Common myeloid progenitor, CD34-positive (primary cell): ENCODE measurements around the gene ANKRD44.

Source experiments
- CTCF ChIA-PET: fragments of 350-600 bp; sonication (Branson Sonifier 250); formaldehyde crosslinking; loops from one replicate; lab custom pipeline; 2021; ENCODE audit warnings: antibody characterized with exemption; lab: Charles Lee
- POLR2A ChIA-PET: fragments of 350-600 bp; sonication (Branson Sonifier 250); formaldehyde crosslinking; loops from one replicate; lab custom pipeline; 2021; ENCODE audit warnings: antibody characterized with exemption; lab: Charles Lee
- DNase-seq, 3 donors: peaks; one replicate each; pipeline versions ENCODE4 v3.0.0 to v3.0.0-alpha.2; 2013
- H3K27ac ChIP-seq, 2 experiments: 1 replicate in 1 of 2; 2 replicates in 1 of 2; pipeline ENCODE4 v1.7.0; 2013; ENCODE audit warnings: inconsistent platforms in 2 of 2, low read length in 2 of 2, mild to moderate bottlenecking in 2 of 2, low read depth in 1 of 2, moderate library complexity in 1 of 2; ENCODE audit not compliant: severe bottlenecking in 2 of 2, insufficient read depth in 1 of 2, poor library complexity in 1 of 2
- H3K27me3 ChIP-seq, 5 experiments: replicated peaks in 2 of 5; 1 replicate in 3 of 5; 2 replicates in 2 of 5; pipeline versions ENCODE4 v1.6.1 to v1.7.0; 2013; ENCODE audit warnings: low read length in 4 of 5, mild to moderate bottlenecking in 2 of 5, moderate library complexity in 2 of 5, inconsistent platforms in 1 of 5; ENCODE audit not compliant: insufficient read depth in 5 of 5, control insufficient read depth in 4 of 5
- H3K36me3 ChIP-seq, 4 experiments: 1 replicate in 2 of 4; 2 replicates in 2 of 4; pipeline versions ENCODE4 v1.6.1 to v1.7.0; 2013; ENCODE audit warnings: low read length in 3 of 4, control low read depth in 1 of 4, mild to moderate bottlenecking in 1 of 4; ENCODE audit not compliant: control insufficient read depth in 4 of 4, insufficient read depth in 4 of 4
- H3K4me1 ChIP-seq, 4 experiments: 1 replicate in 3 of 4; 2 replicates in 1 of 4; pipeline versions ENCODE4 v1.6.1 to v1.7.1; 2013; ENCODE audit warnings: low read length in 3 of 4, mild to moderate bottlenecking in 3 of 4, control low read depth in 1 of 4, inconsistent platforms in 1 of 4, moderate library complexity in 1 of 4; ENCODE audit not compliant: control insufficient read depth in 4 of 4, insufficient read depth in 4 of 4; ENCODE audit errors: control extremely low read depth in 1 of 4
- H3K4me3 ChIP-seq, 7 experiments: 1 replicate in 4 of 7; 2 replicates in 3 of 7; pipeline versions ENCODE4 v1.5.1 to v1.7.0; 2013; ENCODE audit warnings: mild to moderate bottlenecking in 7 of 7, low read length in 6 of 7, moderate library complexity in 6 of 7, inconsistent platforms in 2 of 7, low read depth in 2 of 7, control low read depth in 1 of 7; ENCODE audit not compliant: insufficient read depth in 4 of 7, control insufficient read depth in 1 of 7; ENCODE audit errors: extremely low read depth in 1 of 7
- H3K9me3 ChIP-seq, 5 experiments: 1 replicate in 4 of 5; 2 replicates in 1 of 5; pipeline versions ENCODE4 v1.6.1 to v1.7.1; 2013; ENCODE audit warnings: low read length in 4 of 5, mild to moderate bottlenecking in 2 of 5, inconsistent platforms in 1 of 5, low read depth in 1 of 5, moderate library complexity in 1 of 5; ENCODE audit not compliant: control insufficient read depth in 4 of 5, insufficient read depth in 2 of 5; ENCODE audit errors: control extremely low read depth in 1 of 5
- WGBS: methylation state at CpG from one replicate; pipeline ENCODE4 v1.1.5; 2013; ENCODE audit not compliant: insufficient coverage; 5-methylcytosine and 5-hydroxymethylcytosine counted together

Gene ANKRD44

GRCh38 chr2:197190100-197190432, 120.5 kb downstream of the ANKRD44 start:
- H3K36me3 ChIP-seq: peaks cover 0 to 5% (median 2%) of the 10 kb centered on the region in 4 experiments
- H3K27me3 ChIP-seq: no peaks in the 10 kb centered on the region
- DNase-seq: no peak
- H3K27ac ChIP-seq: no peak overlapping the region
- POLR2A ChIA-PET: no interaction called here
- CTCF ChIA-PET: interaction anchor here (0.6 to 3.8 kb wide), 32 partner anchors 8 to 189 kb away, joined by 3 to 38 read pairs (median 4); partner anchors contain the start of gene ANKRD44
- H3K9me3 ChIP-seq: no peaks in the 10 kb centered on the region
- WGBS: 82% methylated on average over 1 of the region's 3 CpGs
- H3K4me3 ChIP-seq: no peak overlapping the region
- peaks cover 3 to 9% (median 6%) of the 10 kb centered on the region in 4 experiments for H3K4me1 ChIP-seq

GRCh38 chr2:197189426-197190099, 121.0 kb downstream of the ANKRD44 start:
- peaks cover 0 to 7% (median 6%) of the 10 kb centered on the region in 4 experiments for H3K36me3 ChIP-seq
- ChIA-PET POLR2A (no interaction called here), CTCF (interaction anchor here (0.6 to 3.8 kb wide), 25 partner anchors 9 to 189 kb away, joined by 3 to 38 read pairs (median 4); partner anchors contain the start of gene ANKRD44)
- DNase-seq: no peak
- no peaks in the 10 kb centered on the region for H3K9me3 ChIP-seq
- no peaks in the 10 kb centered on the region for H3K27me3 ChIP-seq
- no peak overlapping the region for H3K27ac ChIP-seq
- H3K4me1 ChIP-seq: peaks cover 3 to 9% (median 6%) of the 10 kb centered on the region in 4 experiments
- no peak overlapping the region for H3K4me3 ChIP-seq
- WGBS: 98% methylated on average over 7 of the region's 10 CpGs

GRCh38 chr2:197185676-197186075, 124.9 kb downstream of the ANKRD44 start:
- H3K27me3 ChIP-seq: no peaks in the 10 kb centered on the region
- H3K4me1 ChIP-seq: no peaks in the 10 kb centered on the region
- ChIA-PET CTCF (interaction anchor here (1.3 to 10.3 kb wide), 2 partner anchors 17 to 72 kb away, joined by 10 to 67 read pairs; no protein-coding TSS in a partner anchor), POLR2A (no interaction called here)
- no peak overlapping the region for H3K4me3 ChIP-seq
- no peak overlapping the region for H3K27ac ChIP-seq
- no peaks in the 10 kb centered on the region for H3K9me3 ChIP-seq
- H3K36me3 ChIP-seq: peaks cover 0 to 13% (median 9%) of the 10 kb centered on the region in 4 experiments
- no CpG with 5 or more reads among the region's 1 CpG for WGBS
- DNase-seq: no peak

- ChIA-PET POLR2A (no interaction called here), CTCF (interaction anchor here (1.3 to 10.3 kb wide), 2 partner anchors 16 to 72 kb away, joined by 10 to 67 read pairs; no protein-coding TSS in a partner anchor)
- WGBS: 89% methylated on average over 5 of the region's 6 CpGs
- Histone ChIP-seq H3K4me3 (no peak overlapping the region), H3K9me3 (no peaks in the 10 kb centered on the region), H3K36me3 (peaks cover 0 to 13% (median 9%) of the 10 kb centered on the region in 4 experiments), H3K27ac (no peak overlapping the region), H3K27me3 (no peaks in the 10 kb centered on the region), H3K4me1 (no peaks in the 10 kb centered on the region)
- no peak for DNase-seq
These were observed 125.5 kb downstream of the ANKRD44 start for GRCh38 chr2:197184959-197185586.

GRCh38 chr2:197183355-197183754, 127.2 kb downstream of the ANKRD44 start:
- ChIA-PET POLR2A (no interaction called here), CTCF (interaction anchor here (1.1 to 10.3 kb wide), 6 partner anchors 8 to 195 kb away, joined by 3 to 67 read pairs (median 4); no protein-coding TSS in a partner anchor)
- H3K27me3 ChIP-seq: no peaks in the 10 kb centered on the region
- peaks cover 0 to 13% (median 9%) of the 10 kb centered on the region in 4 experiments for H3K36me3 ChIP-seq
- H3K27ac ChIP-seq: no peak overlapping the region
- no peaks in the 10 kb centered on the region for H3K9me3 ChIP-seq
- no peak overlapping the region for H3K4me3 ChIP-seq
- DNase-seq: no peak
- no peaks in the 10 kb centered on the region for H3K4me1 ChIP-seq

- H3K4me3 ChIP-seq: no peak overlapping the region
- H3K4me1 ChIP-seq: no peaks in the 10 kb centered on the region
- CTCF ChIA-PET: interaction anchor here (0.9 to 10.3 kb wide), 7 partner anchors 8 to 196 kb away, joined by 3 to 67 read pairs (median 4); no protein-coding TSS in a partner anchor
- POLR2A ChIA-PET: no interaction called here
- peaks cover 0 to 13% (median 9%) of the 10 kb centered on the region in 4 experiments for H3K36me3 ChIP-seq
- no peak for DNase-seq
- WGBS: no CpG with 5 or more reads among the region's 1 CpG
- no peaks in the 10 kb centered on the region for H3K9me3 ChIP-seq
- H3K27me3 ChIP-seq: no peaks in the 10 kb centered on the region
- H3K27ac ChIP-seq: no peak overlapping the region
These were observed 127.9 kb downstream of the ANKRD44 start for GRCh38 chr2:197182668-197183067.

GRCh38 chr2:197181491-197181890, 129.1 kb downstream of the ANKRD44 start:
- Histone ChIP-seq H3K4me3 (no peak overlapping the region), H3K27ac (no peak overlapping the region), H3K9me3 (no peaks in the 10 kb centered on the region), H3K27me3 (no peaks in the 10 kb centered on the region), H3K36me3 (peaks cover 0 to 13% (median 9%) of the 10 kb centered on the region in 4 experiments), H3K4me1 (no peaks in the 10 kb centered on the region)
- 100% methylated on average over 2 of the region's 5 CpGs for WGBS
- CTCF ChIA-PET: interaction anchor here (1.0 to 10.3 kb wide), 8 partner anchors 8 to 202 kb away, joined by 3 to 67 read pairs (median 4); no protein-coding TSS in a partner anchor
- POLR2A ChIA-PET: no interaction called here
- no peak for DNase-seq
